Sigmoid colon (tissue), 7 donors: Measurements from ENCODE around the gene MAEL. TPM values are rescaled to one million over a fixed set of nuclear protein-coding genes. Genes with fewer than 3 reads are reported as not detected.

Source experiments
- DNase-seq: peaks from one replicate; pipeline ENCODE4 v3.0.0-alpha.2; 2019
- H3K27ac ChIP-seq, 4 donors: fragments of 200-600 bp; sonication (generic); one replicate each; pipeline ENCODE4 v1.5.1; 2016 to 2019; ENCODE audit warnings: mild to moderate bottlenecking in 1 of 4
- H3K27me3 ChIP-seq, 3 donors: fragments of 200-600 bp; sonication (generic); one replicate each; pipeline ENCODE4 v1.5.1; 2019; ENCODE audit warnings: mild to moderate bottlenecking in 1 of 3
- H3K36me3 ChIP-seq, 4 donors: fragments of 200-600 bp; sonication (generic); one replicate each; pipeline ENCODE4 v1.5.1; 2016 to 2019
- H3K4me1 ChIP-seq, 4 donors: fragments of 200-600 bp; sonication (generic); one replicate each; pipeline ENCODE4 v1.5.1; 2017 to 2019
- H3K4me3 ChIP-seq, 4 donors: fragments of 200-600 bp; sonication (generic); one replicate each; pipeline ENCODE4 v1.5.1; 2017 to 2019; ENCODE audit warnings: mild to moderate bottlenecking in 2 of 4, moderate library complexity in 1 of 4
- H3K9me3 ChIP-seq, 4 donors: fragments of 200-600 bp in 3 of 4; sonication (generic) in 3 of 4; one replicate each; pipeline versions ENCODE4 v1.5.1 to v1.6.1; 2013 to 2019
- CTCF ChIP-seq, 4 experiments: fragments of 450-650 bp in 3 of 4; fragments of 200-600 bp in 1 of 4; IDR thresholded peaks; one replicate each; pipeline ENCODE4 v1.5.1; 2016 to 2019; ENCODE audit warnings: antibody characterized with exemption in 4 of 4, mild to moderate bottlenecking in 3 of 4, moderate library complexity in 2 of 4
- EP300 ChIP-seq, 4 donors: sonication (generic); formaldehyde crosslinking; IDR thresholded peaks; one replicate each; pipeline ENCODE4 v1.6.1; 2017; ENCODE audit warnings: antibody characterized with exemption in 4 of 4
- POLR2A ChIP-seq, 2 donors: fragments of 450-650 bp; IDR thresholded peaks; one replicate each; pipeline ENCODE4 v1.6.1; 2016; ENCODE audit warnings: antibody characterized with exemption in 2 of 2, mild to moderate bottlenecking in 2 of 2, moderate library complexity in 2 of 2
- POLR2AphosphoS5 ChIP-seq, 4 donors: sonication (generic); formaldehyde crosslinking; IDR thresholded peaks; one replicate each; pipeline ENCODE4 v1.6.1; 2017; ENCODE audit warnings: antibody characterized with exemption in 4 of 4
- WGBS, 2 donors: extraction: QIAGEN DNeasy Blood & Tissue Kit; methylation state at CpG; one replicate each; pipeline ENCODE4 v1.1.7; 2013; 5-methylcytosine and 5-hydroxymethylcytosine counted together
- intact Hi-C: fragments of 100-400 bp; cut with DNase I; formaldehyde crosslinking; loops from one replicate; pipeline ENCODE4 v1.15.1; 2023
- polyA plus RNA-seq, 3 donors: library from polyadenylated mRNA; stranded (reverse); fragments of 200-250 nt; gene quantifications; one replicate each; pipeline ENCODE4 v1.2.3, GENCODE V29; 2013
- total RNA-seq, 4 donors: library from RNA; depleted of rRNA; stranded (reverse); fragments of >200 nt; gene quantifications; one replicate each; pipeline ENCODE4 v1.1.0, GENCODE V29; 2016
- donor health status: healthy with polysubstance abuse.
- donor health status: Bipolar disorder and iron deficiency.
- donor health status: healthy.

MAEL gene
- total and polyA plus RNA-seq, 7 donors: 0.07 to 1.6 (median 1.1) TPM; not detected in 1

GRCh38 chr1:167060141-167061072, 71.3 kb downstream of the MAEL start:
- Histone ChIP-seq H3K27ac (no peak overlapping the region), H3K4me1 (peaks cover 0 to 7% (median 6%) of the 10 kb centered on the region in 4 donors), H3K27me3 (peaks cover 0 to 6% (median 0%) of the 10 kb centered on the region in 3 donors), H3K36me3 (no peaks in the 10 kb centered on the region), H3K9me3 (no peaks in the 10 kb centered on the region), H3K4me3 (no peak overlapping the region)
- no peak for DNase-seq
- TF ChIP-seq POLR2A (IDR thresholded peaks at IDR 0.05) (no peak), EP300 (IDR thresholded peaks at IDR 0.05) (no peak), CTCF (IDR thresholded peaks at IDR 0.05) (no peak), POLR2AphosphoS5 (IDR thresholded peaks at IDR 0.05) (no peak)
- intact Hi-C loops: no loop called here
- WGBS, 2 donors: 85 to 86% methylated on average over 10 of the region's 10 CpGs

GRCh38 chr1:167061073-167061464, 72.0 kb downstream of the MAEL start:
- DNase-seq: no peak
- Histone ChIP-seq H3K9me3 (no peaks in the 10 kb centered on the region), H3K36me3 (no peaks in the 10 kb centered on the region), H3K27me3 (peaks cover 0 to 6% (median 0%) of the 10 kb centered on the region in 3 donors), H3K27ac (no peak overlapping the region), H3K4me1 (peaks cover 0 to 7% (median 6%) of the 10 kb centered on the region in 4 donors), H3K4me3 (no peak overlapping the region)
- TF ChIP-seq POLR2AphosphoS5 (IDR thresholded peaks at IDR 0.05) (no peak), POLR2A (IDR thresholded peaks at IDR 0.05) (no peak), EP300 (IDR thresholded peaks at IDR 0.05) (no peak), CTCF (IDR thresholded peaks at IDR 0.05) (no peak)
- 90 to 91% methylated on average over 3 of the region's 3 CpGs for WGBS, 2 donors
- intact Hi-C loops: no loop called here

GRCh38 chr1:167064621-167065020, 75.5 kb downstream of the MAEL start:
- TF ChIP-seq CTCF (IDR thresholded peaks at IDR 0.05) (no peak), EP300 (IDR thresholded peaks at IDR 0.05) (no peak), POLR2A (IDR thresholded peaks at IDR 0.05) (no peak), POLR2AphosphoS5 (IDR thresholded peaks at IDR 0.05) (no peak)

GRCh38 chr1:167065471-167065870, 76.4 kb downstream of the MAEL start:
- WGBS, 2 donors: 21 to 72% methylated on average over 8 of the region's 8 CpGs
- H3K36me3 ChIP-seq: no peaks in the 10 kb centered on the region
- H3K9me3 ChIP-seq: no peaks in the 10 kb centered on the region
- no peak overlapping the region for H3K4me3 ChIP-seq
- peaks cover 0 to 3% (median 0%) of the 10 kb centered on the region in 3 donors for H3K27me3 ChIP-seq
- TF ChIP-seq EP300 (IDR thresholded peaks at IDR 0.05) (no peak), POLR2A (IDR thresholded peaks at IDR 0.05) (no peak), POLR2AphosphoS5 (IDR thresholded peaks at IDR 0.05) (no peak), CTCF (IDR thresholded peaks at IDR 0.05) (no peak)
- no peak for DNase-seq
- peaks cover 0 to 7% (median 5%) of the 10 kb centered on the region in 4 donors for H3K4me1 ChIP-seq
- H3K27ac ChIP-seq: no peak overlapping the region
- intact Hi-C loops: loop anchor here (5.0 kb wide), 1 partner anchor 207 kb away; no protein-coding TSS in a partner anchor

More at GRCh38 chr1:167064621-167065020, 75.5 kb downstream of the MAEL start:
- WGBS, 2 donors: 77 to 88% methylated on average over 9 of the region's 9 CpGs
- Histone ChIP-seq H3K4me1 (peaks cover 0 to 7% (median 5%) of the 10 kb centered on the region in 4 donors), H3K4me3 (no peak overlapping the region), H3K36me3 (no peaks in the 10 kb centered on the region), H3K27me3 (peaks cover 0 to 6% (median 0%) of the 10 kb centered on the region in 3 donors), H3K27ac (no peak overlapping the region), H3K9me3 (no peaks in the 10 kb centered on the region)
- intact Hi-C loops: loop anchor here (5.0 kb wide), 1 partner anchor 208 kb away; no protein-coding TSS in a partner anchor
- no peak for DNase-seq
